H1 (cell line): ENCODE results near the gene AGR2.

Source experiments
- CEBPB ChIP-seq: IDR thresholded peaks from 2 replicates; pipeline ENCODE4 v1.6.1; 2012; ENCODE audit warnings: low read depth, low read length
- HDAC6 ChIP-seq: IDR thresholded peaks from one replicate; pipeline ENCODE4 v1.7.1; 2012; ENCODE audit warnings: low read depth, mild to moderate bottlenecking, inconsistent platforms, low read length, moderate library complexity
- KDM1A ChIP-seq: fragments of 200-600, 300-600 bp; sonication (generic); IDR thresholded peaks from 2 replicates; pipeline ENCODE4 v1.7.1; 2016; ENCODE audit warnings: mild to moderate bottlenecking, low read length, borderline replicate concordance
- MAFK ChIP-seq: IDR thresholded peaks from 2 replicates; pipeline ENCODE4 v1.6.1; 2012; ENCODE audit warnings: low read depth, mild to moderate bottlenecking, improper control_type of control experiment, low read length
- NANOG ChIP-seq: IDR thresholded peaks from 2 replicates; pipeline ENCODE4 v1.6.1; 2011; ENCODE audit warnings: low read length, low read depth, mild to moderate bottlenecking, inconsistent platforms; ENCODE audit not compliant: insufficient read depth, poor library complexity, severe bottlenecking
- POLR2A ChIP-seq, 2 experiments: IDR thresholded peaks; 1 replicate in 1 of 2; 2 replicates in 1 of 2; pipeline ENCODE4 v1.6.1; 2011; ENCODE audit warnings: low read depth in 2 of 2, low read length in 2 of 2, mild to moderate bottlenecking in 2 of 2; ENCODE audit errors: control extremely low read depth in 1 of 2
- SP1 ChIP-seq: IDR thresholded peaks from 2 replicates; pipeline ENCODE4 v1.6.1; 2011; ENCODE audit warnings: low read depth, low read length
- ZNF274 ChIP-seq: IDR thresholded peaks from 2 replicates; pipeline ENCODE4 v1.7.0; 2012; ENCODE audit warnings: low read length, borderline replicate concordance; ENCODE audit errors: extremely low read depth
- TF ChIP-seq, protein P1 (sequence below), 3 experiments: IDR thresholded peaks; 1 replicate in 2 of 3; 2 replicates in 1 of 3; pipeline versions ENCODE4 v1.5.1 to v1.6.1; 2011; ENCODE audit warnings: low read length in 3 of 3, mild to moderate bottlenecking in 3 of 3, inconsistent platforms in 2 of 3, low read depth in 1 of 3, moderate library complexity in 1 of 3; ENCODE audit not compliant: insufficient read depth in 1 of 3; ENCODE audit errors: control extremely low read depth in 1 of 3

DNA sequence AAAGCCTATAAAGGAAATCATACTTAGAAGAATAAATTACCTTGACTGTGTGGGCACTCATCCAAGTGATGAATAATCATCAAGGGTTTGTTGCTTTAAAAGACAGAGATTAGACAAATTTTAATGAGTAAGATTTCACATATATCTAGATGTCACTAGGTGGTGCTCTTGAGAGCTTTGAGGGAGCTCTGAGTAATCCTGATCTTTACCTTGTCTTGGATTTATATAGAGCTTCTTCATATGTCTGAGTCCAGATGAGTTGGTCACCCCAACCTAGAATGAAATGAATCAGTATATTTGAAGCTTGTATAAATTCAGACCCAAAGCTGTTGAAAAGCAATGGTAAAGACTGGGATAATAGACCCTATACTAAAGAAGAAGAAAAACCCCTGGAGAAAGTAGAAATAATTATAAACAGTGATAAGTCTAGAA lies 3.7 kb downstream of the AGR2 start:
- TF ChIP-seq, protein P1, sequence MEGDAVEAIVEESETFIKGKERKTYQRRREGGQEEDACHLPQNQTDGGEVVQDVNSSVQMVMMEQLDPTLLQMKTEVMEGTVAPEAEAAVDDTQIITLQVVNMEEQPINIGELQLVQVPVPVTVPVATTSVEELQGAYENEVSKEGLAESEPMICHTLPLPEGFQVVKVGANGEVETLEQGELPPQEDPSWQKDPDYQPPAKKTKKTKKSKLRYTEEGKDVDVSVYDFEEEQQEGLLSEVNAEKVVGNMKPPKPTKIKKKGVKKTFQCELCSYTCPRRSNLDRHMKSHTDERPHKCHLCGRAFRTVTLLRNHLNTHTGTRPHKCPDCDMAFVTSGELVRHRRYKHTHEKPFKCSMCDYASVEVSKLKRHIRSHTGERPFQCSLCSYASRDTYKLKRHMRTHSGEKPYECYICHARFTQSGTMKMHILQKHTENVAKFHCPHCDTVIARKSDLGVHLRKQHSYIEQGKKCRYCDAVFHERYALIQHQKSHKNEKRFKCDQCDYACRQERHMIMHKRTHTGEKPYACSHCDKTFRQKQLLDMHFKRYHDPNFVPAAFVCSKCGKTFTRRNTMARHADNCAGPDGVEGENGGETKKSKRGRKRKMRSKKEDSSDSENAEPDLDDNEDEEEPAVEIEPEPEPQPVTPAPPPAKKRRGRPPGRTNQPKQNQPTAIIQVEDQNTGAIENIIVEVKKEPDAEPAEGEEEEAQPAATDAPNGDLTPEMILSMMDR (IDR thresholded peaks at IDR 0.05; ENCODE audit: control extremely low read depth in 1 of 3, insufficient read depth in 1 of 3, low read depth in 1 of 3, low read length in 3 of 3), result peak in 2 of 3 experiments; percentile 25 to 47; a peak in 2 of 4 replicates
- TF ChIP-seq SP1 (no peak), ZNF274 (no peak), KDM1A (no peak), CEBPB (no peak), MAFK (no peak), HDAC6 (no peak), NANOG (no peak), POLR2A (IDR thresholded peaks at IDR 0.05; ENCODE audit: control extremely low read depth in 1 of 2, low read depth in 2 of 2, low read length in 2 of 2) (no peak)
